GM15510 (cell line): ENCODE data around the gene CYTH2.

Source experiments
- POLR2A ChIP-seq: IDR thresholded peaks from 3 replicates; pipeline ENCODE4 v1.6.1; 2011; ENCODE audit warnings: borderline replicate concordance; ENCODE audit not compliant: insufficient read length; ENCODE audit errors: extremely low read depth

The CYTH2 gene

DNA sequence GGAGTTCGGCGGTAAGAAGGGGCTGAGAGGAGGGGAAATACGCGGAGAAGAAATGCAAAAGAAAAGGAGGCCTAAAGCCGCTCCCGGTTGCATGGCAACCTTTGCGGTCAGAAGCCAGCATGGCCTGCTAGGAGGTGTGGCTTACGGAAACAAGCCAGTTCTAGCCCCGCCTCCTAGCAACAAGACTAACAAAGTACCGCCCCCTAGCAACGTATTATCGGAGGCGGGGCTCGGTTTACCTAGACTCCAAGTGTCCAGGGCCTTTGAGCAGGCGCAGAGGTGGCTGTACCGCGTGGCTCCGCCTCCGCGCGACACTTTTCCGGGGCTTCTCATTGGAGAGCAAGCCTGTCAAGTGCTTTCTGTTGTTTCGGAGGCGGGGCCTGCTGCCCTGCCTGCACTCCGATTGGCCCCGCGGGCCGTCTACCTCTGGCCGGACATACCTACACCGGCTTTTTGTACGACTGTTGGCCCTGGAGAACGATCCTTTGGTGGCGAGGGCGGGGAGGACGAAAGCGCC is 339 bp upstream of the CYTH2 start:
- TF ChIP-seq POLR2A, result no peak

DNA sequence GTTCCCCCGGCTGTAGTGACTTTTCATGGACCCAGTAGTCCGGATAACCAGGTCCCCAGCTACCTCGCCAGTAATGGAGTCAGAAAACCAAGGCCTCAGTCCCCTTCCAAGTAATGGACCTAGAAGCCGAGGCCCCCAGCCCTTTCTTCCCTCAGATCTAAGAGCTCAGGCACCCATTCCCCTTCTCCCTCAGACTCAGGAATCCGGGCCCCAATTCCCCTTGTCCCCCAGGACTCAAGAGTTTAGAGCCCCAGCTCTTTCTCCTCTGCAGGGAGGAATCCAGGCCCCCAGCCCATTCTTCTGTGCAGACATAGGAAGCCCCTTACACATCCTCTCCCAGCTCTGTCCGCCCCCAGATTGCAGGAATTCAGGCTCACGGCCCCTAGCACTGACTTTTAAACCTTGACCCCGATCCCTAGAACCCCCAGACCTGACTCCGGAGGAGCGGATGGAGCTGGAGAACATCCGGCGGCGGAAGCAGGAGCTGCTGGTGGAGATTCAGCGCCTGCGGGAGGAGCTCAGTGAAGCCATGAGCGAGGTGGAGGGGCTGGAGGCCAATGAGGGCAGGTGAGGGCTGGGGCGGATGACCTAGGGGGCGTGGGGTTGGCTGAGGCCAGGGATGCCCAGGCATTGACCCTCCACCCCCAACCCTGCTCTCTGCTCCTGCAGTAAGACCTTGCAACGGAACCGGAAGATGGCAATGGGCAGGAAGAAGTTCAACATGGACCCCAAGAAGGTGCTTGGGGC is 938 bp downstream of the CYTH2 start:
- no peak for TF ChIP-seq POLR2A

DNA sequence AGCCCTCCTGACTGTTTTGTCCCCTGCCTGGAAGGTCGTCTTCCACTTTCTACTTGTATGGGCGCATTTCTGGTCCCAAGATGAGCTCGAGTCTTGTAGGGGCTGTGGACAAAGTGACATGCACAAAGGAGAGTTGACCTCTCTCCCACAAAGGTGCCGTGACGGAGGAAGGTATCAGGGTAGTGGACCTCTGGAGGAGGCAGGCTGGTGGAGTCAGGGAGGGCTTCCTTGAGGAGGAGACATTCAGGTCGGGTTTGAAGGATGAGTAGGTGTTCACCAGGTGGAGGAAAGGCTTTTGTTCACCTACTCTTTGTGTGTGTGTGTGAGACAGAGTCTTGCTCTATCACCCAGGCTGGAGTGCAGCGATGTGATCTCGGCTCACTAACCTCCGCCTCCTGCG is 1.7 kb downstream of the CYTH2 start:
- TF ChIP-seq POLR2A, result no peak

DNA sequence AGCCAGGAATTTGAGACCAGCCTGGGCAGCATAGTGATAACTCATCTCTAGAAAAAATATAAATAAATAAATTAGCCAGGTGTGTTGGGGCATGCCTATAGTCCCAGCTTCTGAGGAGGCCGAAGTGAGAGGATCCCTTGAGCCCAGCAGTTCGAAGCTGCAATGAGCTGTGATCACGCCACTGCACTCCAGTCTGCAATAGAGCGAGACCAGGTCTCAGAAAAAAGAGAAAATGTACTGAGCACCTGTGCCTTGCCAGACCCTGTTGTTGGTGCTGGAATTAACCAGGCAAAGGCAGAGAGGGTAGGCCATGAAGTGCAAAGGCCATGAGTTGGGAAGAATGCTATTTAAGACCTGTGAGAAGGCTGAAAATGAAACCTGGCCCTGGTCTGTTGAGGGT is 2.7 kb downstream of the CYTH2 start:
- no peak for TF ChIP-seq POLR2A

DNA sequence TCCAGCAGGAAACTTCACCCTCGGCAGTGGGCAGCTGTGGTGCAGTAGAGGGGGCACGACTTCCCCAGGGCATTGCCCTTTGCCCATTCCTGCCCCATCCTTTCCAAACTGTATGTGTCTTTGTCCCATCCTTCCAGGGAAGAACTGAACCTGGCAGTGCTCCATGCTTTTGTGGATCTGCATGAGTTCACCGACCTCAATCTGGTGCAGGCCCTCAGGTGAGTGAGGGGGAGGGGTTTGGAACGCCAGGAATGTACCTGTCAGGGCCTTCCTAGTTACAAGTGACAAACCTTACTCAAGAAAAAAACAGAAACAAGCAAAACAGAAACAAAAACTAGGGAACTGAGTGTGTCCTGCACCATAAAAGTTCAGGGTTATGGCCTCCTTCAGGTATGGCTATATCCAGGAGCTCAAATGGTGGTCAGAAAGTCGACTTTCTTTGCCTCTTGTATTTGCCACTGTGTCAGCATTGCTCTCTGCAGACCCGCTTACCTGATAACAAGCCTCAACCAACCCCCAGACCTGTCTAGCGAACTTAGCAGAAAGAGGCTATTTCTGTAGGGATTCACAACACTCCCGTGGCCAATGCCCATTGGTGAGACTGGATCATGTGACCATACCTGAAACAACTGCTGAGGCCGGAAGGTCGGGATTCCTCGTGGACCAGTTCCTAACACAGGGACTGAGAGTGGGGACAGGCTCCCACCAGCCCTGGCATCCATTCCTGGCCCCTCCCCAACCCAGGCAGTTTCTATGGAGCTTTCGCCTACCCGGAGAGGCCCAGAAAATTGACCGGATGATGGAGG is 4.2 kb downstream of the CYTH2 start:
- TF ChIP-seq POLR2A, result no peak

DNA sequence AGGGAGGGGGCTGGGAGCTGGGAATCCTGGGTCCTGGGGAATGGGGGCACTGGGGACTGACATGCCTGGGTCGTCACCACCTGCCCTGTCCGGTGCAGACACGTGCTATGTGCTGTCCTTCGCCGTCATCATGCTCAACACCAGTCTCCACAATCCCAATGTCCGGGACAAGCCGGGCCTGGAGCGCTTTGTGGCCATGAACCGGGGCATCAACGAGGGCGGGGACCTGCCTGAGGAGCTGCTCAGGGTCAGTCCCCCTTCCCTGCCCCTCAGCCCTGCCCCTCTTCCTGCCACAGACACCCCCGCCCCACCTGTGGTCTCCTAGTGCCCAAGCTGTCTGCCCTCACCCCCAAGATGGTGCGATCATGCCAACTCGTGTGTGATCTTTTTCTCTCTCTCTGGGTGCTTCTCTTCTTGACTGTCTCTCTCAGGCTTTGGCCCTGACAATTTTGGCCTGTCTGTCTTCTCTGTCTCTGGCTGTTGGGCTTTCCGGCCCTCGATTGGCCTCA is 5.0 kb downstream of the CYTH2 start:
- TF ChIP-seq POLR2A, result no peak

DNA sequence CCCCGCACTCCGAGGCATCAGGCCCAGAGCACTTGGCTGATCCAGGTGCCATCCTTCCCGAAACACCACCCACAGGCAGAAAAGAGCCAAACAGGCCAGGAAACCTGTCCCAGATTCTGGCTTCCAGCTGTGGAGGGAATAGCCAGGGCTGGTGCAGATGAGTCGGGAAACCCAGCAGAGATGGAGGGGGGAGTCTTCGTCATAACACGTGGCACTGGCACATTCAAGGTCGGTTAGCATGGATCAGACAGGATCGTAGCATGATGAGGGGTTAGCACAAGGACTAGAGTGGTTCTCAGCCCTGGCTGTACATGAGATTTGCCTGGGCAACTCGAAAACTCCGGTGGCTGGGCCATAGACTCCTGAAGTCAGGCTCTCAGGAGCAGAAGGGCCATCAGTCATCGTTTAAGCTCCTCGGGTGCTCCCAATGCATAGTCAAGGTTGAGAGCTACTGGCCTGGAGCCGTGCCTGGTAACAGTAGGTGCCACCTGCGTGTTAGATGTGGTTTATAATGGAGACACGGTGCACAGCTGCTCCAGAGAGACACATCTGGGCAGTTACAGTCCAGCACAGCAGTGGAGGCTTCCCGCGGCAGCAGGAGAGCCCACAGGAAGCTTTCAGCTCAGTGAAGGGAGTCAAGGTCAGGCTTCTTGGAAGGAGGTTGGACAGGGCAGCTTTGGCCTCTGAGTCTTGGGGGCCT is 6.3 kb downstream of the CYTH2 start:
- no peak for TF ChIP-seq POLR2A

DNA sequence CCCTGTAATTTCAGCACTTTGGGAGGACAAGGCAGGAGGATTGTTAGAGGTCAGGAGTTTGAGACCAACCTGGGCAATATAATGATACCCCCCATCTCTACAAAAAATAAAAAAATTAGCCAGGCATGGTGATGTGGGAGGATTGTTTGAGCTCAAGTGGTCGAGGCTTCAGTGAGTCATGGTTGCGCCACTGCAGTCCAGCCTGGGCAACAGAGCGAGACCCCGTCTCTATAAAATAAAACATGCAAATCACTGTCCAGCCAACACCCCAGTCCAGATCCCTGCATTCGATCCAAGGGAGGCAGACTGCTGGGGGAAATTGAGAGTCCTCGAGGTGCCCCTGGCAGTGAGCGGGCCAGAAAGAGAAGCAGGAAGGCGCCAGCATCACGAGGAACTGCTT is 7.0 kb downstream of the CYTH2 start:
- no peak for TF ChIP-seq POLR2A

DNA sequence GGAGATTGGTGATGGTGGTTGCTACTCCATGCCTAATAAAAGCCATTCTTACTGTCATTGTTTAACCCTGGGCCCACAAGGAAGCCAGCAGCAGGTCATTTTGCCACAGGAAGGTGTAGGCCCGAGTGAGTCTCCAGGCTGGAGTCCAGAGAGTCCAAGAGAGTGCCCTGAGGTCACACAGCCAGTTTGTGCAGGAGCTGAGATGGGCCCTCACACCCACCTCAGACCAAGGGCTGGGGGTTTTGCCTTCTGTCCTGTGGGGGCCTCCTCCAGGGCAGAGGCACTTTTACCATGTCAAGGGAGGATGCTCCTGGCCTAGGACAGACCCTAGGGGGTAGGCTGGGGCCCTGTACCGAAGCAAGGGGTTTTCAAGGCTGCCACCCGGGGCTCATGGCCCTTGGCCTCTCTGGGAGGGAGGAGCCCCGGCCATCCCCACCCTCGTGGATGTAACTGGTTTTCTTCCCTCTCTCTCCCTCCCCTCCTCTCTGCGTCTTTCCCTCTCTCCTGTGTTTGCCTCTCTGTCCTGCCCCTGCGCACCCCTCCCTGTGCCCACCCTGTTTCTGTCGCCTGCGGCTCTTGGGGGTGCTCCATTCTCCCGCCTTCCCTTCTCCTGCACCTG is 8.0 kb downstream of the CYTH2 start:
- no peak for TF ChIP-seq POLR2A

DNA sequence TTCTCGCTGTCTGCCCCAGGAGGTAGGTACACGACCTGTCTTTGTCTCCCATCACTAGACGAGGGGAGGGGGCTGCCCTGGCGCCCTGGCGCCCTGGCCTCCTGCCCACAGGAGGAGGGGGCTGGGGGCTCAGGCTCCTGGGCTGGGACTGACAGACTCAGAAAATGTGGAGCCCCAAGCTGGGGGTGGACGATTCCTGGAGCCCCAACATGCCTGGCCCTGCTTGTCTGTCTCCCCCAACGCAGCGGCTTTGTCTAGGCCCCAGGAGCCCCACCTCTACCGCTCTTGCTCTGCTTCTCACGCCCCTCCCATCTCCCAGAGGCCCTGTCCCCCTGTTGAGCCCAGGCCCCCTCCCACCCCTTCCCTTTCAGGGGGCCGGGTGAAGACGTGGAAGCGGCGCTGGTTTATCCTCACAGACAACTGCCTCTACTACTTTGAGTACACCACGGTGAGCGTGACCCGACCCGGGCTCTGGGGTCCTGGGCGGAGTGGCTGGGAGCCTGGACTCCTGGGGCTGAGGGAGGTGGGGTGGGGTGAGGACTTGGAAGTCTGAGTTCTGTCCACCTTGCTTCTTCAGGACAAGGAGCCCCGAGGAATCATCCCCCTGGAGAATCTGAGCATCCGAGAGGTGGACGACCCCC is 8.6 kb downstream of the CYTH2 start:
- TF ChIP-seq POLR2A, result no peak

DNA sequence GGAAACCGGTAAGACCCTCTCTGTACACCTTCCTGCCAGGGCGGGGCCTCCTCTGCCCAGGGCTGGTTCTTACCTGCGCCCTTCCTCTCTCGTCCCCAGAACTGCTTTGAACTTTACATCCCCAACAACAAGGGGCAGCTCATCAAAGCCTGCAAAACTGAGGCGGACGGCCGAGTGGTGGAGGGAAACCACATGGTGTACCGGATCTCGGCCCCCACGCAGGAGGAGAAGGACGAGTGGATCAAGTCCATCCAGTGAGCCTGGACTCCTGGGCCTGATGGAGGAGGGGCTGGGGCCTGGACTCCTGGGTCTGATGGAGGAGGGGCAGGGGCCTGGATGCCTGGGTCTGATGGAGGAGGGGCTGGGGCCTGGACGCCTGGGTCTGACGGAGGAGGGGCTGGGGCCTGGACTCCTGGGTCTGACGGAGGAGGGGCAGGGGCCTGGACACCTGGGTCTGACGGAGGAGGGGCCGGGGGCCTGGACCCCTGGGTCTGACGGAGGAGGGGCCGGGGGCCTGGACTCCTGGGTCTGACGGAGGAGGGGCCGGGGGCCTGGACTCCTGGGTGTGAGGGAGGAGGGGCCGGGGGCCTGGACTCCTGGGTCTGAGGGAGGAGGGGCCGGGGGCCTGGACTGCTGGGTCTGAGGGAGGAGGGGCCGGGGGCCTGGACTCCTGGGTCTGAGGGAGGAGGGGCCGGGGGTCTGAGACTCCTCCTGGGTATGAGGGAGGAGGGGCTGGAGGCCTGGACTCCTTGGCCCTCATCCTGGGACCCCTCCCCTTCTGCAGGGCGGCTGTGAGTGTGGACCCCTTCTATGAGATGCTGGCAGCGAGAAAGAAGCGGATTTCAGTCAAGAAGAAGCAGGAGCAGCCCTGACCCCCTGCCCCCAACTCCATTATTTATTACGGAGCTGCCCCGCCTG is 9.4 kb downstream of the CYTH2 start:
- no peak for TF ChIP-seq POLR2A

DNA sequence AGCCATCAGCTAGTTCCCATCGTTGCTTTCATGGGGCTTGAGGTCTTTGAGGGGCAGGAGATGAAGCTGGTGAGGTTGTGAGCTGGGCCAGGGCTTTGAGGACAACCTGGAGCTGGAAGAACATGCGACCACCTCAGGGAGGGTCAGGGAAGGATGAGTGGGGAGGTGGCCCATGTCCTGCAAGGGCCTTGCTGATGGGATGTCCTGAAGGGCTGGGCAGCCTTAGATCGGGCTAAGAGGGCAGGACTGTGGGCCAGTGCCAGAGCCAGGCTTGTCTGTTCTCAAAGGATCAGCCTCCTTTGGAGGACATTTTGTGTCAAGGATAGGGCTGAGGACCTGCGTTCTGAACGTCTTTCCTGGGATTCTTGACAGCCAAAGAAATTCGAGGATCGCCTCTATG is 10.5 kb downstream of the CYTH2 start:
- no peak for TF ChIP-seq POLR2A

DNA sequence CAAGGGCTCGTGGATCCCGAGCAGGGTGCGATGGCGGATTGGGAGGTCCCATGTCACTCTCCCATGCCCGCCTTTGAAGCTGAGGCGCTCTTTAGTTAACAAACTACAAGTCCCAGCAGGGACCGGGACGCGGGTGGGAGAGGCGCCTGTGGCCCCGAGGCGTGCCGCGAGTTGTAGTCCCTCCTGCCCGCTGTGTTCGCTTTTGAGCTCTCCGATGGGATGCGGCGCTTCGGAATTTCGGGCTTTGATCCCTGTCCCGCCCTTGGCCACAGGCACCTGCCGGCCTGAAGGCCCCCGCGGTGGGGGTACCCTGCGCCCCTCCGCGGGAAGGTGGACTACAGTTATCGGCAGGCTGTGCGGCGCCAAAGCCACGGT is 11.0 kb downstream of the CYTH2 start:
- TF ChIP-seq POLR2A, result no peak
